NCI-H2196 (cell line): Measurements from ENCODE around the gene DOK4.
"Not testable (repeated sequence)": the region's sequence is repeated elsewhere in the genome, so short reads cannot be mapped to it uniquely, and the experiment has no call there.

Experiments
- DNase-seq: peaks from one replicate; lab custom pipeline; 2025; ENCODE audit not compliant: unreplicated experiment; lab: John Stamatoyannopoulos, UW

The DOK4 gene

DNA sequence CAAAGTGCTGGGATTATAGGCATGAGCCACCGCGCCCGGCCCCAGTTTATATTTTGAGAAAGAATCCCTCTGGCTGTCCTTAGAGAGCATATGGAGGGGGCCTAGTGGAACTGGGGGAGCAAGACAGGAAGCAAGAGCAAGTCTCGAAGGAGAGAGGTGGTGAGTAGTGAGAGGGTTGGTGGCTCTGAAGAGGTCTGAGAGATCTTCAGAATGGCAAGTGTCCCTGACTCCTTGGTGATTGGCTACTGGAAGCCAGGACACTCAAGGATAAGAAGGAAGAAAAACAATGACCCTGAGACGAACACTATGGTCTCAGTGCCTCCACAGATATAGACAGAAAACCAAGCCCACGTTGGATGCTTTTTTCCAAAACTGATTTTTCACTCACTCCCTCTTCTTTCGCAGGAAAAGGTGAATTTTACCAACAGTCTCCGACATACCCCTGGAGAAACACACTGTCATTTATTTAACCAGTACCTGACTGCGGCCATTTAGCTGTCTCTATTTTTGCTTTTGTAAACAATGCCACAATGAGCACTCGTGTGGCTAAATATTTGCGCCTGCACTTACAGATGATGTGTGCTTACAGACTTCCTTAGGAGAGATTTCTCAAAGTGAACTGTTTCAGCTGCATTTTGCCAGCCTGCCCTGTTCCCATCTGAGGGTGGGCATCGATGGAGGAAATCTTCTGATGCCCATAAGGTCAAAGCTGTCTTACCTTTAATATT lies 15.9 kb upstream of the DOK4 start:
- no peak for DNase-seq

DNA sequence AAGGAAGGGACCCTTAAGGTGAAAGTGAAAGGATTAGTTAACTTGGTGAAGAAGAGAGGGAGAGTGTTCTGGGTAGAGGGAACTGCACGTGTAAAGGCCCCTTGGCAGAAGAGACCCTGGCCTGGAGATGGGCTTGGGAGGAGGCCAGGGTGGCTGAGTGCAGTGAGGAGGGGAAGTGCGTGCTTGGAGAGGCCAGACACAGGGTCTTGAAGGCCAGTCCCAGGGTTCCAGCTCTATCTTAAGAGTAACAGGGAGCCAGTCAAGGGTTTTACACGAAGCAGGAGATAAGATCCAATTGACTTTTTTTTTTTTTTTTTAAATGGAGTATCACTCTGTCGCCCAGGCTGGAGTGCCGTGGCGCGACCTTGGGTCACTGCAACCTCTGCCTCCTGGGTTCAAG lies 15.2 kb upstream of the DOK4 start:
- no peak for DNase-seq

DNA sequence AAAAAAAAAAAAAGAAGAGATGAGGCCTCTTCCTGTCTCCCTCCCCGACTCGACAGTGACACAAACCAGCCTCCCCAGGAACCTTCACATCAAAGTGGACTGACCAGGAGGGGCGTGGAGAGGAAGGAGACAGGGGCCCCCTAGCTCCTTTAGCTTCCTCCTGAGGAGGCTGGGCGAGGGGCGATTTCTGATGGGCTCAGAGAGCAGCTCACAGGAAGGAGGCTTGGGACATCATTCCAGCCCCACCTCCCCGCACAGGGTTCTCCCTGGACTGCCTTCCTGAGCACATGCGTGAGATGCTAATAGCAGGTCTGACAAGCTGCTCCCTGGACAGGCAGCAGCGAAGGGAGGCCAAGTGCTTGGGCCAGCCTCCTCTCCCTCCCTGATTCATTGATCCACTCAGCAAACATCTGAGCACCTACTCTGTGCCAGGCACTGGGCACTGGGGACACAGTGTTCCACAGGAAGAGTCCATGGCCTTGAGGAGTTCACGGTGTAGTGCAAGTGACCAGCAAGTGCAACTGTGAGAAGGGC lies 14.4 kb upstream of the DOK4 start:
- DNase-seq: no peak

DNA sequence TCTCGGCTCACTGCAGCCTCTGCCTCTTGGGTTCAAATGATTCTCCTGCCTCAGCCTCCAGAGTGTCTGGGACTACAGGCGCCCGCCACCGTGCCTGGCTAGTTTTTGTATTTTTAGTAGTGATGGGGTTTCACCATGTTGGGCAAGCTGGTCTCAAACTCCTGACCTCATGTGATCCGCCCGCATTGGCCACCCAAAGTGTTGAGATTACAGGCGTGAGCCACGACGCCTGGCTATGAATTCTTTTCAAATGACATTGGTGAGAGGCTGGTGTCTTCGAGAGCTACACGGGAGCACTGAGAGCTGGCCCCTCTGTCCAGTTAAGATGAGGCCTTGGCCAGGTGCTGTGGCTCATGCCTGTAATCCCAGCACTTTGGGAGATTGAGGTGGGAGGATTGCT lies 13.6 kb upstream of the DOK4 start:
- not testable (repeated sequence) for DNase-seq

DNA sequence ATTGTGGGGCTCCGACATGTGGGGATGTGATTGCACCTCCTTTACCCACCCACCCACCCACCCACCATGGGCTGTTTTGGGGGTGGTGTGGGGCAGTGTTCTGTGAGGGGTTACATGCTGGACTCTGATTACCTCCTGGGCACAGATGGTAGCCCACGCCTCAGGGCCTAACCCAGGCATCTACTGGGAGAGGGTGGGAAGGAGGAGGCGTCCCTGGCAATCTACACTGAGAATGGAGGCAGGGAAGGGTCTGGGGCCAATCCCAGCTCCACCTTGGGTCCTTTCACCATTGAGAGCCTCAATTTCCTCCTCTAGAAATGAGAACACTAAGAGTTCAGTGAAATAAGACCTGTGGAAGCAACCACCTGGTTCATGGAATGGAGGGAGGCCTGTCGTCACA lies 11.7 kb upstream of the DOK4 start:
- no peak for DNase-seq

DNA sequence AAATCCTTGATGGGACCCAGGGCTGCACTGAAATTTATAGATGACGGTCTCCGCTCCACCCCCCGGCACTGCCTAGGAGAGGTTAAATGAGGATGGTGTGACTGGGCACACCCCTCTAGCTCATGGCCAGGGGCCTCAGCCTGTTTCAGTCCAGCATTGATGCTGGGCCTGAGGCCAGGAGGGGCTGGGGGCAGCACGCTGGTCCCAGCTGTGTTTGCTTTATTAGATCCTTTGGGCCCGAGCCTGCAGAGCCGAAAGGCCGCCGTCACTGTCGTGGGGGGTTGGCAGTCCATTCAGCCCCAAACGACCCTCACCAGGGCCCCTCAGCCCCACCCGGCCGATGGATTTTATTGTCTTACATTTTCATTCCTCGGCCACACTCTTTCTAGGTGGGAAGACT lies 10.8 kb upstream of the DOK4 start:
- no peak for DNase-seq

DNA sequence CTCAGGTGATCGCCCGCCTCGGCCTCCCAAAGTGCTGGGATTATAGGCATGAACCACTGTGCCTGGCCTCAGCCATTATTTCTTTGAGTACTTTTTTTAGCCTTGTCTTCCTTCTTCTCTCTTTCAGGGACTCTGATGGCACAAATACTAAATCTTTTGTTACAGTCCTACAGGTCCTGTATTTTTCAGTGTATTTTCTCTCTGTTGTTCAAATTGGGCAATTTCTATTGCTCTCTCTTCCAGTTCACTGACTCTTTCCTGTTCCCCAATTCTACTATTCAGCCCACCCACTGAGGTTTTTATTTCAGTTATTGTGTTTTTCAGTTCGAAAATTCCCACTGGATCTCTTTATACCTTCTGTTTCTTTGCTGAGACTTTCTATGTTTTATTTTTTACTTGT lies 7.5 kb upstream of the DOK4 start:
- no peak for DNase-seq

DNA sequence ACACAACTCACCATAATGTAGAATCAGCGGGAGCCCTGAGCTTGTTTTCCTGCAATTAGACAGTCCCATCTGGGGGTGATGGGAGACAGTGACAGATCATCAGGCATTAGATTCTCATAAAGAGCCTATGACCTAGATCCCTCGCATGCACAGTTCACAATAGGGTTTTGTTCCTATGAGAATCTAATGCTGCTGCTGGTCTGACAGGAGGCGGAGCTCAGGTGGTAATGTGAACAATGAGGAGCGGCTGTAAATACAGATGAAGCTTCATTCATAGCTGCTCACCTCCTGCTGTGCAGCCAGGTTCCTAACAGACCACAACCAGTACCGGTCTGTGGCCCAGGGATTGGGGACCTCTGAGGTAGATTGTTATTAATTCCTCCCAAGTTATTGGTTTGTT lies 2.9 kb upstream of the DOK4 start:
- DNase-seq: no peak

DNA sequence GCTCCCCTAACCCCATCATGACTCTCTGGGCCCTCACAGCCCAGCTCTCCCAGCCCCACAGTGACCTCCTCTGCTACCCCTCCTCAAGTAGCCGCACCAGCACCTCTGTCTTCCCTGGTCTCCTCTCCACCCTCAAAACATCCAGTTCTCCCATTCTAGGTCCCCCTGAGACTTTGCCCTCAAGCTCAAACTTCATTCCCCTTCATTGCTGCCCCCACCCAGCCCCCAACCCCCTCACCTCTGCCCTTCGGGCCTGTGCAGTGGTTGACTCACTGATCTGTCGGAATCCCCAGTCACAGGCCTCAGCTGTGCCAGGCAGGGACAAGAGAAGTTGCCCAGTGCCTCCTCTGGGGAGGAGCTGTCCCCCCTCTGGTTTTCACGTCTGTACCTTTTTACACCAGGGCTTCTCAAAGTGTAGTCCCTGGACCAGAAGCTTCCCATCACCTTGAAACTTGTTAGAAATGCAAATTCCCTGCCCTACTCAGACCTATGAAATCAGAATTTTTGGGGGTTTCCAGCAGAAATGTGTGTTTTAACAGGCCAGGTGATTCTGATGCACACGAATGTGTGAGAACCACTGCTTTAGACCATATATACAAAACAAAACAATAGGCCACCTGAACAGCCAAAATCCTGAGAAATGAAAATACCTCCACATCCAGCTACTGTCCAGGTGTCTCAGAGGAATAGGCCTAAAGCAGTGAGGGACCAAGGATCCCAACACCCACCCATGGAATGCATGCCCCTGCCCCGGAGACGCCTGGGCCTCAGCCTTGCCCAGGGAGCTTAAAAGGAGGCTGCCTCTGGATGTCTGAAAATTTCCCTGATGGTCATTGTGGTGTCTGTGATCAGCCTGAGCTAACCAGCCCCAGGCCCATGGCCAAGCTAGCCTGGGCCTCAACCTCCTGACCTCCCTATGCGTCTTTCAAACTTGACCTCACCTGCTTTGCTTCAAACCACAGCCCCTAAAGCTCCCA lies 853 bp upstream of the DOK4 start:
- DNase-seq: no peak

DNA sequence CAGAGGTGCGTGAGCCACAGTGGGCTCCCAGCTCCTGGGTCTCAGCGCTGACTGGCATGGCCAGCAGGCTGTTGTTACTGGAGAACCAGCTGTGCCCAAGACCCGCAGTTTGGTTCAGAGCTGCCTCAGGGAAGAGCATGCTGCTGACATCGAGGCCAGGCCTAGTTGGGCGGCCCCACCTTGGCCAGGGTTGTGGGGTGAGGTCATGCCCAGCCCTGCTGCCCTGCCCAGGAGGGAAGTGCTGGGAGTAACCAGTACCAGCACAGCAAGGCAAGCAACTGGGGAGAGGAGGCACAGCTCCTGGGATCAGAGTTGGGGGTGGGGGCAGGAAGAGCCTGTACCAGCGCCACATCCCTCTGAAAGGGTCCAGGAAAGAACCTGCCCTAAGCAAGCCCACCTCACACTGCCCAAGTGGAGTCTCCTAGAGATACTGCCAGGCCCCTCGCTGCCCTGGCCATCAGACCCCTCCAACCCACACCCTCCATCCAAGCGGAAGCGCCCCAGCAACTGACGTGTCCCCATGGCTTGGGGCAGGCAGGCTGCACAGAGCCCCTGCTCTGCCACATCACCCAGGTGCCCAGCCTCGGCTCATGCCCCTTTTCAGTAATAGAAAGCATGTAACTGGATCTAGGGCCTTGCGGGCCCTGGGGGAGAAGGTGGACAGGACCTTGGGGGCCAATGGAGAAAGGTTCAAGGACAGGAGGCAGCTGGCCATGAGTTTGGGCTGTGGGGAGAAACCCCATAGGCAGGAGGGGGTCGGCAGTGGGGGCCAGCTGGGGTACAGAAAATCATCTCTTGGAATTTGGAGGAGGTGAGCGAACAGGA lies 990 bp downstream of the DOK4 start:
- no peak for DNase-seq

DNA sequence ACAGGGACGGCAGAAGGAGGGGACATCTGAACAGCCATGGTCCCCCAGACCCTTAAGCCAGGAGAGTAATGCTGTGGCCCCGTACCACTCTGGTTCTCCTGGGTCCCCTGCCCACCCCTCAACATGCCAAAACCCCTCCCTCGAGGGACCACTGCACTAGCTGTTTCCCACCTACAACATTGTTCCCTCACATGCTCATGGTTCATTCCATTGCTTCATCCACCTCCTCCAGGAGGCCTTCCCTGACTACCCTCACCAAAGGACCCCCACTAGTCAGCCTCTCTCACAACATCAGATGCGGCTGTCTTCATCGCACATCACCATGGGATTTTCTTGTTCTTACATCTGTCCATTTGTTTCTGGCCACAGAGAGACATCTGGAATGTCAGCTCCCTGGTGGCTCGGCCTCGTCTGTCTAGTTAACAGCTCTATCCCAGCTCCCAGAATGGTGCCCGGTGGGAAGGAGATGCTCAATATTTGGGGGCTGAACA lies 1.7 kb downstream of the DOK4 start:
- no peak for DNase-seq

DNA sequence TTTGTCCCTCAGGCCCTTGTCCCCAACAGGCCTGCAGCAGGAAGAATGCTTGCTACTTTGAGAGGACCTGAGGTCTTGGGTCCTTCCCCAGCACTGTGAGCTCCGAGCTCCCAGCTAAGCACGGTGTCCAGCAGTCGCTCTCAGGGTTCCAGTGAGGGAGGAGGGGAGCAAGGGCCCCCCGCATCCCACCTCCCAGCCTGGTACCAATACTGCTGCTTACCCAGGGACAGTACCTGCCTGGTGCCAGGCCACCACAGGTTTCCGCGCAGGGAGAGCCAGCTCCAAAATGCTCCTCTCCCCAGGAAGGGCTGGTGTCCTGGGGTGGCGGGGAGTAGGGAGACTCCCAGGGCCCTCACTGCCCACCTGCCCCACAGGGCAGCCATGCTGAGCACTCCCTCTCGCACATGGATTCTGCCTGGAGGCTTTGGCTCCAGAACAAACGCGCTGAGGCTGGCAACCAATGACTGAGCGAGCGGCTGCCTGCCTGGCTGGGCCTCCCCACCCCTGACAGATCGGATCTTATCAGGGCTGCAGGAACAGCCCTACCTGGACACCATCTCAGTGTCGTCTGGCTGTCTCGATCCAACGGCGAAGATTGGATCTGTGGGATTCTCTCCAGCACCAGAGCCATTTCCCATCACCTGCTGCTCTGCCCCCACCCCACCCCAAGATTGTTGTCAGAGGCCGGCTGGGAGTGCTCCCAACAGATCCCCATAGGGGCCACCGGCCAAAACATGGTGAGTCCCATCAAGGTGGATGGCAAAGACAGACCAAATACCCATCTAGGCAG lies 2.4 kb downstream of the DOK4 start:
- DNase-seq: no peak

DNA sequence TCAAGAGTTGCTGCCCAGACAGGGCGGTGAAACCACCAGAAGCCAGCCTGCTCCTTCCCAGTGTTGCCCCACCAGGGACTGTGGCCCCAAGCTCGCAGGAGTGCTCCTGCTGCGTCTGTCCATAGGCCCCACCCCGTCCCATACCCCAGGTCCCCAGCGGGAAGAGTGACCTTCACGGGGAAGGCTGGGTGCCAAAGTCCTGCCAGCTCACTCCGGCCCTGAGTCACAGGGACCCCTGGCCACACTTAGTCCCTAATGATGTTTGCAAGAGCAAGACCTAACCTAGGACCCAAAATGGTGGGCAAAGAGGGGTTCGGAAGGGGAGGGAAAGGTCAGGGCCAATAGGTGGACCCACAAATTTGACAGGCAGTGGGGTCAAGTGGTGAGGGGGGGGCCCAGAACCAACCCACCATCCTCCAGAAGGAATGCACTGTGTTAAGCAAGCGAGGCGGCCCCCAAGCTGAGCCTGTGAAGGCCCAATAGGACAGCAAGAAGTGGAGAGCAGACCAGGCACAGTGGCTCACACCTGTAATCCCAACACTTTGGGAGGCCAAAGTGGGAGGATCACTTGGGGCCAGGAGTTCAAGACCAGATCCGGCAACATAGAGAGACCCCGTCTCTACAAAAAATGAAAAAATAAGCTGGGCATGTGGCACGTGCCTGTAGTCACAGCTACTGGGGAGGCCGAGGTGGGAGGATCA lies 3.3 kb downstream of the DOK4 start:
- DNase-seq: no peak

DNA sequence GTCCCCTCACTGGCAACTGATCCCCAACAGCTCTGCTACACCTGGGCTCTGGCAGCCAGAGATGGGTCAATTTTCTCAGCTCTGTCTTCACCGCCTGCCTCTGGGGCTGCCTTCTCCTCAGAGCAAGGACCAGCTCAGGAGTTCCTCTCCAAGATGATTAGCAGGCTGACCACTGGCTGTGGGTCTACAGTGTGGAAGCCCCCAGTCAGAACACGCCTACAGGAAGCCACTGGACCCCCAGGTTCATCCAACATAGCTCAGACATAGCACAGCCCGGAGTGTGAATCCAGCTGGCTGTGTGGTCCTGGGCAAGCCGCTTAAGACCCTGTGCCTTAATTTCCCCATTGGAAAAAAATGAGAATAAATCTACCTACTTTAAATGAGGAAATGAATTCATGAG lies 4.9 kb downstream of the DOK4 start:
- no peak for DNase-seq

DNA sequence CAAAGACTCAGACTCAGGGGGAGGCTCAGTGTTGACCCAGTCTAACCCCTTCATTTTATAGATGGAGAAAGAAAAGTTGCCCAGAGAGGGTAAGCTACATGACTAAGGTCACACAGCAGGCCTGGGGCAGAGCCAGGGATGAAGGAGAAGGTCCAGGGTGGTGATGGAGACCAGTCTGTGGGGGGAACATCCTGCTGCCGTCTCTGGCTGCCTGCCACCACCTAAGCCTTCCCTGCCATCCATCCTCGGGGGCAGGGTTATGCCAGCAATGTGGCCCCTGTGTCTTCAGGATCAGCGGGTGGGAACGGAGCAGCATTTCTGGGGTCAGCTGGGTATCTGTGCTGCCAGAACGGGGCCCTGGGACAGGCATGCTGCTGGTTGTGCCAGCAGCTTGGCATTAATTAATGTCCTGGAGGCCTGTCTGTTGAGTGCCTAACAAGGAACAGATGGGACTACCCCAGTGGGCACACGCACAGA lies 5.5 kb downstream of the DOK4 start:
- DNase-seq: no peak

DNA sequence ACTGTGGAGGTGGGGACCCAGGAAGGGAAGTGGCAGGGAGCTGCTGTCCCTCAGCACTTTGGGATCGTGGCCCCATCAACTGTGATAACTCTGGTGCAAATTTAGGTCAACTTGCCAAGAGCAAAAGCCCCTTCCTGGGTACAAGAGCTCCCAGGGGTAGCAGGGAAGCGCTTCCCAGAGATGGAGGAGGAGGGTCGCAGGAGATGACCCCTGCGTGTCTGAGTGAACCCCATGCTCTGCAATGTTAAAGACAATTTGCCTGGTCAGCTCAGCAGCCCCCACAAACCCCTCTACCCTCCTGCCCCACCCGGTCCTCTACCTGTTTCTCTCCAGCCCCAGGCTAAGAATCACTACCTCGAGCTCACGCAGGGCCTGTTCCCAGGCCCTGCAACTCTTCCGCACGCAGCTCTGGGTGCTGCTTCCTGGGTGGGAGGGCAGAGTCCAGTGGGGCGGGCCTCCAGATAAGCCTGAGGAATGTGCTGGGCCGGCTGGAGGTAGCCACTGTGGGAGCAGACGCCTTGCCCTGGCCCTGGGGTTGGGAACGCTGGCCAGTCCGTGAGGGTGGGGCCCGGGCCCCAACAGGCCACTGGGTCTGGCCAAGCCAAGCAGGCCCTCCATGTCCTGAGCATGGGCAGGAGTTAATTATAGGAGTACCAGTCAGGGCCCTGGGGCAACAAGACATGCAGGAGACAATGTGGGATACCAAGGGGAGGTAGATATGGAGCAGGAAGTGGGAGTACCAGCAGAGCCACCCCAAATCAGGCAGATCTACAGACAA lies 6.1 kb downstream of the DOK4 start:
- DNase-seq: no peak

DNA sequence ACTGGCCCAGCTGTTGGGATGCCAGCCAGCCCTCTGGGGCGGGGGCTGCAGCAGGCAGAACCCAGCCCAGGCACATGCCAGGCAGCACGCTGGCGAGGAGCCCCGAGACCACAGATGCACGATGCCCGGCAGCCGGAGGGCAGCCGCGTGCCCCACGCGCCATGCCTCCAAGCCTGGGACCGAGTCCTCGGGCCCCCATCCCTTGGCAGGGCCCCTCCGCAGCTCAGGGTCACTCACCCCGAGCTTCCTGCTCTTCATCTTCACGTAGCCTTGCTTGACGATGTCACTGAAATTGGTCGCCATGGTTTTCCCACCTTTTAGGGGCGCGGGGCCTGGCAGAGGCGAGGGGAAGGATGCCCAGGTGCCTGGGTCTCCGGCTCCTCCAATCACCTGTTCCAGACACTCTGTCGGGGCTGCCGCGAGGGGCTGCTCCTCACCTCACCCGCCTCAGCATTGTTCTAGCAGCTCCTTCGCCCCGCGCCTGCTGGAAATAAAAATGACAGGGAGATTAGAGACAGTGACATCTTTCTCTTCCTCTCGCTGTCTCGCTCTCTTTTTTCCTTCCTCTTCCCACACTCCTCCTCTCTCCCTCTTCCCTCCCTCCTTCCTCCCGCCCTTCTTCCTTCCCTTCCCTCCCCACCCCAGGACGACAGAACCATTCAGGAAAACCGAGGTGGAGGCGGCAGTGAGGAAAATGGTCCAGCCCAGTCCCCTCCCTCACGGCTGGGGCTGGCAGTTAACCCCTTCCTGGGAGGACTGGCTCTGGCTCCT lies 6.9 kb downstream of the DOK4 start:
- DNase-seq: no peak
